CD8-positive, alpha-beta memory T cell (primary cell): Measurements from ENCODE around the gene NT5M. TPM values are rescaled to one million over a fixed set of nuclear protein-coding genes. Genes with fewer than 3 reads are reported as not detected.

ENCODE experiments used
- CTCF ChIA-PET: fragments of 350-600 bp; sonication (Branson Sonifier 250); formaldehyde crosslinking; loops from one replicate; lab custom pipeline; 2021; ENCODE audit warnings: antibody characterized with exemption; lab: Charles Lee
- POLR2A ChIA-PET: fragments of 350-600 bp; sonication (Branson Sonifier 250); formaldehyde crosslinking; loops from one replicate; lab custom pipeline; 2021; ENCODE audit warnings: antibody characterized with exemption; lab: Charles Lee
- DNase-seq, 5 donors: peaks; one replicate each; pipeline versions ENCODE4 v3.0.0 to v3.0.0-alpha.2; 2020 to 2022; ENCODE audit warnings: mixed read lengths in 1 of 5
- H3K27ac ChIP-seq: one replicate; pipeline ENCODE4 v1.7.0; 2013; ENCODE audit warnings: low read depth, mild to moderate bottlenecking, low read length, moderate library complexity
- H3K27me3 ChIP-seq: 2 replicates; pipeline ENCODE4 v1.7.0; 2013; ENCODE audit warnings: low read length, mild to moderate bottlenecking; ENCODE audit not compliant: insufficient read depth, poor library complexity, severe bottlenecking
- H3K36me3 ChIP-seq: 2 replicates; pipeline ENCODE4 v1.7.0; 2013; ENCODE audit warnings: mild to moderate bottlenecking, low read length, moderate library complexity; ENCODE audit not compliant: insufficient read depth
- H3K4me1 ChIP-seq: 2 replicates; pipeline ENCODE4 v1.7.0; 2013; ENCODE audit warnings: mild to moderate bottlenecking, low read length, moderate library complexity; ENCODE audit not compliant: insufficient read depth
- H3K4me3 ChIP-seq: 2 replicates; pipeline ENCODE4 v1.7.0; 2013; ENCODE audit warnings: mild to moderate bottlenecking, low read length
- H3K9me3 ChIP-seq: 2 replicates; pipeline ENCODE4 v1.7.0; 2013; ENCODE audit warnings: mild to moderate bottlenecking, low read length
- H3K27ac Mint-ChIP-seq, 8 donors: one replicate each; pipeline ENCODE4 v1.8.0; 2020 to 2021; ENCODE audit warnings: mixed read lengths in 8 of 8, mild to moderate bottlenecking in 6 of 8, inconsistent platforms in 3 of 8, moderate library complexity in 3 of 8
- H3K27me3 Mint-ChIP-seq, 2 donors: one replicate each; pipeline ENCODE4 v1.8.0; 2020 to 2021; ENCODE audit warnings: mixed read lengths in 2 of 2, mild to moderate bottlenecking in 1 of 2, moderate library complexity in 1 of 2
- H3K36me3 Mint-ChIP-seq, 3 donors: one replicate each; pipeline ENCODE4 v1.8.0; 2020 to 2021; ENCODE audit warnings: mixed read lengths in 3 of 3, inconsistent platforms in 1 of 3, mild to moderate bottlenecking in 1 of 3
- H3K4me1 Mint-ChIP-seq, 3 donors: one replicate each; pipeline ENCODE4 v1.8.0; 2020 to 2021; ENCODE audit warnings: mixed read lengths in 3 of 3, inconsistent platforms in 1 of 3, mild to moderate bottlenecking in 1 of 3
- H3K4me3 Mint-ChIP-seq, 7 donors: one replicate each; pipeline ENCODE4 v1.8.0; 2020 to 2021; ENCODE audit warnings: mixed read lengths in 7 of 7, mild to moderate bottlenecking in 6 of 7, moderate library complexity in 4 of 7, inconsistent platforms in 2 of 7
- H3K9me3 Mint-ChIP-seq, 5 donors: one replicate each; pipeline ENCODE4 v1.8.0; 2020 to 2022; ENCODE audit warnings: mixed read lengths in 5 of 5, mild to moderate bottlenecking in 3 of 5, moderate library complexity in 2 of 5, inconsistent platforms in 1 of 5
- polyA plus RNA-seq: library from polyadenylated mRNA; unstranded; fragments of 300-500 nt; fragmentation: Illumina TruSeq; gene quantifications from one replicate; pipeline ENCODE4 v1.2.3, GENCODE V29; 2021
- total RNA-seq, 2 experiments: library from RNA; stranded (reverse); gene quantifications; one replicate each; pipeline ENCODE4 v1.2.3, GENCODE V29; 2021

NT5M gene
- total and polyA plus RNA-seq, 3 experiments from 2014 or later: 3.0 to 6.6 (median 5.4) TPM

DNA sequence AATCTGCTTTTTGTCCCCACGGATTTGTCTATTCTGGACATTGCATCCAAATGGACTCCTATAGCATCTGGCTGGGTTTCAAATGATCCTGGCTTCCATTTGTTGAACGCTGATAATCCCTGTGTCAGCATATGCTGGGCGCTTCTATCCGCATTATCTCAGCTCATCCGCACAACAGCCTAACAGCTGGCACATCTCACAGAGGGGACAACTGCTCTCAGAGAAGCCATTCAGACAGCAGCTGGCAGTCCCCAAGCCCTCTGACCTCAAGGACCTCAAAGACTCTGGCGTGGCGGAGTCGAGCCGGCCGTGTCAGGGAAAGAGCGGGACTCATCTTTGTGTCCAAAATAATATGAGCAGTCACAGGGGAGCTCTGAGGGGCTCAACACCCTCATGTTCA, 82.3 kb downstream of the NT5M start:
- peaks cover 2 to 12% of the 10 kb centered on the region in 2 donors for H3K27me3 Mint-ChIP-seq
- H3K9me3 ChIP-seq: no peaks in the 10 kb centered on the region
- no peaks in the 10 kb centered on the region for H3K4me1 ChIP-seq
- no peaks in the 10 kb centered on the region for H3K36me3 ChIP-seq
- POLR2A ChIA-PET: no interaction called here
- CTCF ChIA-PET: no interaction called here
- H3K36me3 Mint-ChIP-seq: peaks cover 0 to 3% (median 0%) of the 10 kb centered on the region in 3 donors
- H3K27me3 ChIP-seq: no peaks in the 10 kb centered on the region
- no peak overlapping the region for H3K4me3 ChIP-seq
- H3K4me3 Mint-ChIP-seq: no peak overlapping the region
- H3K4me1 Mint-ChIP-seq: peaks cover 0 to 5% (median 3%) of the 10 kb centered on the region in 3 donors
- H3K27ac ChIP-seq: no peak overlapping the region
- no peaks in the 10 kb centered on the region for H3K9me3 Mint-ChIP-seq
- no peak for DNase-seq
- H3K27ac Mint-ChIP-seq: no peak overlapping the region

DNA sequence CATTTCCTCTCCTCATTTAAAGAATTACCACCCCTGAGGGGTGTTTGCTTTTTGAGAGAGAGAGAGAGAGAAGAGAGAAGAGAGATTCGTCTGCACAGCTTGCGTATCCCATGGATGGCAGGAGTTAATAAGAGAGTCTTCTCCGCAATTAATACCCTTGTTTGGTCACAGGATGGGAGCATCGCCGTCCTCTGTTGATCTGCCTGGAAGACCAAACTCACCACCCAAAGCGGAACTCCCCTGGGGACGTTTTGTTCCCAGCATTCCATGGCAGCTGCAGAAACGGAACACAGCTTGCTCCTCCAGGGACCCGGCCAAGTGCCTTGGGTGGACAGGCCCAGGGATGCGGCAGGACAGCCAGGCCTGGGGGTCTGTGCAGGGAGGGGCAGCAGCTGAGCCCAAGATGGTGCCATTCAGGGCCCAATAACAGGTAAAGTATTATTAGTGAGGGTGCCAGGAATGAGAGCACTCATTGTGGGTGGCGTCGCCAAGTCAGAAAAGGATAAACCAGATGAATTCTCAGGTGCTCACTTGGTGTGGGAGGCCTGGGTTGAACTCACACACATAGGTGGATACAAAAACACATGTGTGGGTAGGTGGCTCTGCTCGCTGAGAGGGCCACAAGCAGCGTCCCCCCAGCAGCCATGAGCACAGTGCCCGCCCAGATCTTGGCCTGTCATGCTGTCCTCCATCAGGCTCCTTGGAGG, 83.1 kb downstream of the NT5M start:
- ChIA-PET POLR2A (no interaction called here), CTCF (no interaction called here)
- no peak overlapping the region for H3K4me3 Mint-ChIP-seq
- peaks cover 2 to 7% (median 6%) of the 10 kb centered on the region in 3 donors for H3K4me1 Mint-ChIP-seq
- Histone ChIP-seq H3K9me3 (no peaks in the 10 kb centered on the region), H3K27ac (no peak overlapping the region), H3K4me3 (no peak overlapping the region), H3K36me3 (no peaks in the 10 kb centered on the region), H3K4me1 (peaks cover 4% of the 10 kb centered on the region), H3K27me3 (no peaks in the 10 kb centered on the region)
- peaks cover 2 to 12% of the 10 kb centered on the region in 2 donors for H3K27me3 Mint-ChIP-seq
- peaks cover 0 to 3% (median 0%) of the 10 kb centered on the region in 3 donors for H3K36me3 Mint-ChIP-seq
- no peak overlapping the region for H3K27ac Mint-ChIP-seq
- DNase-seq: no peak
- H3K9me3 Mint-ChIP-seq: no peaks in the 10 kb centered on the region

DNA sequence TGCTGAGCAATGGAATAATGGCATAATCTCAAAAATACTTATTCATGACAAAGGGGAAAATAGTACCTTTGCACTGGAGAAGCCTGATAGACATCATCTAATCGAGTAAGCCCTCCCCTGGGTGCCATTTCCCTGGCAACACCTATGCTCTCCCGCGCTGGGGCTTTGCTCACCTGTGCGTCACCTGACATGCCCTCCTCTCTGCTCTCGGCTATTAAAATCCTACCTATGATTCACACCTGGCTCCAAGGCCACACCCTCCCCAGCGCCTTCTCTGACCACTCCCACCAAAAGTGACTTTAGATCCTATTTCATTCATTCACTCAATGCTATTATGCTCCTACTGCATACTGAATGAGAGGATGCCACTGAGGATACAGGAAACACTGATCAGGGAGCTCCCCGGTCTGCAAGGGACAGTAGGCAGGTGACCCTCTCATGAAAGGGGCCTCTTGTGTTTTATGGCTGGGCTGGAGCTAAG, 83.9 kb downstream of the NT5M start:
- no peaks in the 10 kb centered on the region for H3K27me3 ChIP-seq
- no peaks in the 10 kb centered on the region for H3K9me3 ChIP-seq
- POLR2A ChIA-PET: no interaction called here
- CTCF ChIA-PET: interaction anchor here (0.9 kb wide), 1 partner anchor 32 kb away, joined by 3 read pairs; no protein-coding TSS in a partner anchor
- no peak overlapping the region for H3K4me3 Mint-ChIP-seq
- no peak overlapping the region for H3K27ac ChIP-seq
- no peak for DNase-seq
- H3K9me3 Mint-ChIP-seq: no peaks in the 10 kb centered on the region
- H3K36me3 ChIP-seq: no peaks in the 10 kb centered on the region
- no peak overlapping the region for H3K4me3 ChIP-seq
- peaks cover 2 to 12% of the 10 kb centered on the region in 2 donors for H3K27me3 Mint-ChIP-seq
- H3K36me3 Mint-ChIP-seq: peaks cover 0 to 3% (median 0%) of the 10 kb centered on the region in 3 donors
- peaks cover 10 to 15% (median 14%) of the 10 kb centered on the region in 3 donors for H3K4me1 Mint-ChIP-seq
- H3K27ac Mint-ChIP-seq: no peak overlapping the region
- H3K4me1 ChIP-seq: peaks cover 8% of the 10 kb centered on the region

DNA sequence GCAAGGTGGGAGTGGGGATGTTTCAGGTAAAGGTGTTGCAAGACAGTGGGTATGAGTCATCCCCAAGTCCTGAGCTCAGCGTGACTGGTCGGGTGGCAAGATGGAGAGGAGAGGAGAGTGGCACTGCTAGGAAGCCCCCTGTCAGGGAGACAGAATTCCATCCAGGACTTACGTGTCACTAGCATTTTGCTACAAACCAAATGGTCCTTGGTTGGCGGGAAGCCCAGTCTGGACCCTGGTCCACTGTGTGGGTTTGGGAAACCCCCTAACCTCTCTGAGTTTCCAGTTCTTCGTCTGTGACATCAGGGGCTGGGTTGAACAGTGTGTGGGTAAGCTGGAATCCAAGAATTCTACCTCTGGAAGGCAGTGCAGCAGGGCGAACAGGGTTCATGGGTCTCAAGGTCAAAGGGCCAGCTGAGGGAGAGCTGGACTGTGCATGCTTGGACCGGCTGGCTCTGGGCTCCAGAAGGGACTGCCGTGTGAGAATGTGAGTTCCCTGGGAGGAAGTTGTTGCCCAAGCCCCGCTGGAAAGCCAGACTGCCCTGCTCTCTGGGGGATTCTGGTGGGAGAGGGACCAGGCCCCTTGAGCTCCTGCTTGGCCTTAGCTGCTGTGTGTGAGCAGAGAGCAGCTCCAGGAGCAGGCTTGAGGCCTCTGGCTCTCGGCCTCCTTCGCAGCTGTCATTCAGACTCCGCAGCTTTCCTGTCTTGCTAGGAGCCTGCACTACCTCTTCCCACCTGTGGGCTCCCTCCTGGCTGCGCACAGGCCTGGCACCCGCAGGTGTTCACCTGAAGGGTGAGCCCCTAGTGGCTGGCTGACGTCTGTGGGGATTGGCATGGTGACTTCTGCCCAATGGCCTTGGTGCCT, 84.6 kb downstream of the NT5M start:
- H3K36me3 ChIP-seq: no peaks in the 10 kb centered on the region
- H3K27me3 ChIP-seq: no peaks in the 10 kb centered on the region
- no peak overlapping the region for H3K4me3 Mint-ChIP-seq
- H3K36me3 Mint-ChIP-seq: peaks cover 0 to 4% (median 0%) of the 10 kb centered on the region in 3 donors
- ChIA-PET CTCF (interaction anchor here (0.9 kb wide), 1 partner anchor 32 kb away, joined by 3 read pairs; no protein-coding TSS in a partner anchor), POLR2A (no interaction called here)
- H3K4me1 ChIP-seq: peaks cover 13% of the 10 kb centered on the region
- no peaks in the 10 kb centered on the region for H3K9me3 ChIP-seq
- peaks cover 15 to 21% (median 20%) of the 10 kb centered on the region in 3 donors for H3K4me1 Mint-ChIP-seq
- no peak overlapping the region for H3K4me3 ChIP-seq
- H3K27me3 Mint-ChIP-seq: peaks cover 2 to 12% of the 10 kb centered on the region in 2 donors
- no peaks in the 10 kb centered on the region for H3K9me3 Mint-ChIP-seq
- H3K27ac ChIP-seq: no peak overlapping the region
- no peak overlapping the region for H3K27ac Mint-ChIP-seq
- DNase-seq: no peak

DNA sequence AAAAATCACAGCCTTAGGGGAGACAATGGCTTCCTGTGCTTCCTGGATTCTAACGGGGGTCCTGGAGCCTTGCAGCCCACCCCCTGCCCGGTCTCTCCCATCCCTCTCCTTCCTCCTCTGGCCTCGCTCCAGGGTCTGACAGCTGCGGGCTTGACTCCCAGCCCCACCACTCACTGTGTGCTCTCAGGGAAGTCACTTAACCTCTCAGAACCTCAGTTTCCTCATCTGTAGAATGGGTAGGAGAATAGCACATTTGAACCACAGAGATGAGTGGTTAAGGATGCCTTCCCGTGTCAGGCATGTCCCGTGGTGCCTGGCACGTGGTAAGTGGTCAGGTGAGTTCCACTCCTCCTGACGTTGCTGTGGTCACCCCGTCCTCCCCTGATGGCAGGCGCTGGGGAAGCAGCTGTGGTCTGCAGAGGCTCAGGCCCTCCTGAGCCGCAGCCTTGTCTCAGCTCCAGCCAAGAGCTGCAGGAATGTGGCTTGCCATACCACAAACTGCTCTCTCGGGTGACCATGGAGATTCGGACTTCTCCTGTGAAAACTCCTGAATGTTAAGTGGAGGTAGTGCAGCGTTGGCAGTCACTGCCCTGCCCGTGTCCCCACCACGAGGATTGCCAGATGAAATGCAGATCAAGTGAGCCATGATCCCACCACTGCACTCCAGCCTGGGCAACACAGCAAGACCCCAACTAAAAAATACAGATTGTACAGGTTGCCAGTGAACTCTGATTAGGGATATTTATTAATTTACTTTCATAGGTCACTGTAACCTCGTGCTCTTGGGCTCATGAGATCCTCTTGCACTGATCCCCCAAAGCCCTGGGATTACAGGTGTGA, 85.7 kb downstream of the NT5M start:
- ChIA-PET CTCF (no interaction called here), POLR2A (no interaction called here)
- H3K27me3 ChIP-seq: no peaks in the 10 kb centered on the region
- H3K36me3 Mint-ChIP-seq: peaks cover 0 to 3% (median 0%) of the 10 kb centered on the region in 3 donors
- no peak overlapping the region for H3K4me3 Mint-ChIP-seq
- no peaks in the 10 kb centered on the region for H3K9me3 ChIP-seq
- no peaks in the 10 kb centered on the region for H3K36me3 ChIP-seq
- H3K9me3 Mint-ChIP-seq: no peaks in the 10 kb centered on the region
- DNase-seq: no peak
- peaks cover 22% of the 10 kb centered on the region for H3K4me1 ChIP-seq
- H3K4me1 Mint-ChIP-seq: peaks cover 25 to 30% (median 26%) of the 10 kb centered on the region in 3 donors
- H3K27ac ChIP-seq: no peak overlapping the region
- H3K27me3 Mint-ChIP-seq: peaks cover 2 to 9% of the 10 kb centered on the region in 2 donors
- H3K4me3 ChIP-seq: no peak overlapping the region
- H3K27ac Mint-ChIP-seq: no peak overlapping the region

DNA sequence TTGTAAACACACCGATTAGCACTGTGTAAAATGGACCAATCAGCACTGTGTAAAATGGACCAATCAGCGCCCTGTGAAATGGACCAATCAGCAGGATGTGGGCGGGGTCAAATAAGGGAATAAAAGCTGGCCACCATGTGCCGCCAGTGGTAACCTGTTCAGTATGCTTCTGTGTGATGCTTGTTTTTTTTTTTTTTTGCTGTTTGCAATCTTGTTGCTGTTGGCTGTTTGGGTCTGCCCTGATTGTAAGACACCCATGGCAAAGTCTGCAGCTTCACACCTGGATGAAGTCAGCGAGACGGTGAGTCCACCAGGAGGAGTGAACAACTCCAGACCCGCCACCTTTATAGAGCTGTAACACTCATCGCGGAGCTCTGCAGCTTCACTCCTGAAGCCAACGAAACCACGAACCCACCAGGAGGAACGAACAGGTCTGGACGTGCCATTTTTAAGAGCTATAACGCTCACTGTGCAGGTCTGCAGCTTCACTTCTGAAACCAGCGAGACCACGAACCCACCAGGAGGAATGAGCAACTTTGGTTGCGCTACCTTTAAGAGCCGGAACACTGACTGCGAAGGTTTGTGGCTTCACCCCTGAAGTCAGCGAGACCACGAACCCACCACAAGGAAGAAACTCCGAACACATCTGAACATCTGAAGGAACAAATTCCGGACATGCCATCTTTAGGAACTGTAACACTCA, 88.6 kb downstream of the NT5M start:
- H3K27me3 ChIP-seq: no peaks in the 10 kb centered on the region
- peak overlapping the region; percentile 63 for H3K4me3 ChIP-seq
- H3K9me3 Mint-ChIP-seq: no peaks in the 10 kb centered on the region
- peaks cover 0 to 2% (median 0%) of the 10 kb centered on the region in 3 donors for H3K36me3 Mint-ChIP-seq
- CTCF ChIA-PET: interaction anchor here (0.9 to 2.5 kb wide), 8 partner anchors 12 to 250 kb away, joined by 3 to 11 read pairs (median 4); partner anchors contain the start of gene RASD1
- POLR2A ChIA-PET: interaction anchor here (0.5 to 1.2 kb wide), 5 partner anchors 9 to 566 kb away, joined by 3 to 6 read pairs (median 3); partner anchors contain the start of gene RASD1
- H3K4me1 ChIP-seq: peaks cover 22% of the 10 kb centered on the region
- no peaks in the 10 kb centered on the region for H3K9me3 ChIP-seq
- H3K27ac Mint-ChIP-seq: peak overlapping the region; percentile 64 to 96 (median 86)
- peak overlapping the region; percentile 17 for H3K27ac ChIP-seq
- H3K27me3 Mint-ChIP-seq: peaks cover 0 to 6% of the 10 kb centered on the region in 2 donors
- no peaks in the 10 kb centered on the region for H3K36me3 ChIP-seq
- H3K4me3 Mint-ChIP-seq: peak overlapping the region; percentile 82 to 91 (median 86)
- H3K4me1 Mint-ChIP-seq: peaks cover 26 to 34% (median 27%) of the 10 kb centered on the region in 3 donors
- peak; percentile 40 to 81 (median 77) for DNase-seq

DNA sequence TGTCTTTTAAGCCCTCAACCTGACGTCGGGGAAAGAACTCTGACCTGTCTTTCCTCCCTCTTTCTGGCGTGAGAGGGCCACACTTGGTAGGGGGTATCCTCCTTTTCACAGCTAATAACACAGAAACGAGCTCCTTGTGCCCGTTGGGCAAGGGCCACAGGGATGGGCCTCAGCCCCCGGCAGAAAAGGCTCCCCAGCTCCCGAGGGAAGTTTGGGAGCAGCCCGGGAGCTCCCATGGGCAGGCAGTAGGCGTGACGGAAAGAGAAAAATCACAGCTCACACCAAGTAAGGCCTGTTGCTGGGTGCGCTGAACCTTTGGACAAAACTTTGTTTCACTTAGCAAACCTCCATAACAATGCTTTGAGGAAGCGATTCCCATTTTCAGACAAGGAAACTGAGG, 90.8 kb downstream of the NT5M start:
- Histone ChIP-seq H3K4me1 (peaks cover 22% of the 10 kb centered on the region), H3K27ac (no peak overlapping the region), H3K4me3 (no peak overlapping the region), H3K27me3 (no peaks in the 10 kb centered on the region), H3K9me3 (no peaks in the 10 kb centered on the region), H3K36me3 (no peaks in the 10 kb centered on the region)
- Mint-ChIP-seq H3K4me3 (peak overlapping the region in 3 of 7 donors; percentile 21 to 48 (median 45)), H3K27ac (no peak overlapping the region), H3K36me3 (peaks cover 0 to 2% (median 0%) of the 10 kb centered on the region in 3 donors), H3K9me3 (no peaks in the 10 kb centered on the region), H3K4me1 (peaks cover 28 to 39% (median 34%) of the 10 kb centered on the region in 3 donors), H3K27me3 (no peaks in the 10 kb centered on the region)
- CTCF ChIA-PET: no interaction called here
- DNase-seq: no peak
- POLR2A ChIA-PET: no interaction called here
